ENCODE measurements around the gene CDK2AP2. TPM values are rescaled to one million over a fixed set of nuclear protein-coding genes. Genes with fewer than 3 reads are reported as not detected.
A peak's percentile ranks its signal among the peaks of the same experiment; 100 is the strongest.

The CDK2AP2 gene
- total and polyA plus RNA-seq, 9 of the 15 experiments (the other 6 are each of a cell fraction or from before 2014, with no cell fraction given), result 4.4 to 47.4 (median 21.7) TPM

- TF ChIP-seq HBP1 (CRISPR knock-in tag; IDR thresholded peaks at IDR 0.05) (no peak), HSF4 (CRISPR knock-in tag; IDR thresholded peaks at IDR 0.05; ENCODE audit: borderline replicate concordance) (no peak), ATF6 (CRISPR knock-in tag; IDR thresholded peaks at IDR 0.05) (peak; percentile 99), BHLHE40 (IDR thresholded peaks at IDR 0.05; ENCODE audit: low read length) (no peak), NCOA4 (IDR thresholded peaks at IDR 0.05; ENCODE audit: partially characterized antibody) (no peak), ZNF589 (CRISPR knock-in tag; IDR thresholded peaks at IDR 0.05; ENCODE audit: low read depth) (no peak), ZNF431 (CRISPR knock-in tag; IDR thresholded peaks at IDR 0.05) (peak; percentile 97), NFYB (IDR thresholded peaks at IDR 0.05; ENCODE audit: extremely low read depth, insufficient read length) (peak; percentile 77), SMC3 (conservative IDR thresholded peaks at IDR 0.05; ENCODE audit: insufficient read depth, low read depth, low read length) (no peak), SPI1 (IDR thresholded peaks at IDR 0.05; ENCODE audit: borderline replicate concordance, low read depth, low read length) (no peak), ZNF124 (CRISPR knock-in tag; IDR thresholded peaks at IDR 0.05) (peak; percentile 90; the same call in 1 of the 2 replicates), SIX5 (IDR thresholded peaks at IDR 0.05; ENCODE audit: borderline replicate concordance in 1 of 2, insufficient read depth in 1 of 2, low read depth in 1 of 2, low read length in 2 of 2) (peak; percentile 37 to 38; a peak in 2 of 4 replicates), CTBP1 (IDR thresholded peaks at IDR 0.05; ENCODE audit: borderline replicate concordance) (peak; percentile 65; the same call in 1 of the 2 replicates), PTBP1 (IDR thresholded peaks at IDR 0.05; ENCODE audit: low read depth, low read length) (no peak), ARID1B (IDR thresholded peaks at IDR 0.05) (no peak), ZBTB43 (CRISPR knock-in tag; IDR thresholded peaks at IDR 0.05) (peak; percentile 94; the same call in 1 of the 2 replicates), HDAC2 (IDR thresholded peaks at IDR 0.05) (peak; percentile 84; the same call in 1 of the 2 replicates), MAZ (CRISPR knock-in tag; conservative IDR thresholded peaks at IDR 0.05 in 1 of 2, IDR thresholded peaks at IDR 0.05 in 1 of 2) (peak; percentile 81 to 84; a peak in 3 of 4 replicates)
- TF ChIP-seq, protein P1, sequence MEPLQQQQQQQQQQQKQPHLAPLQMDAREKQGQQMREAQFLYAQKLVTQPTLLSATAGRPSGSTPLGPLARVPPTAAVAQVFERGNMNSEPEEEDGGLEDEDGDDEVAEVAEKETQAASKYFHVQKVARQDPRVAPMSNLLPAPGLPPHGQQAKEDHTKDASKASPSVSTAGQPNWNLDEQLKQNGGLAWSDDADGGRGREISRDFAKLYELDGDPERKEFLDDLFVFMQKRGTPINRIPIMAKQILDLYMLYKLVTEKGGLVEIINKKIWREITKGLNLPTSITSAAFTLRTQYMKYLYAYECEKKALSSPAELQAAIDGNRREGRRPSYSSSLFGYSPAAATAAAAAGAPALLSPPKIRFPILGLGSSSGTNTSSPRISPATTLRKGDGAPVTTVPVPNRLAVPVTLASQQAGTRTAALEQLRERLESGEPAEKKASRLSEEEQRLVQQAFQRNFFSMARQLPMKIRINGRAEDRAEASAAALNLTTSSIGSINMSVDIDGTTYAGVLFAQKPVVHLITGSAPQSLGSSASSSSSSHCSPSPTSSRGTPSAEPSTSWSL (CRISPR knock-in tag; IDR thresholded peaks at IDR 0.05; ENCODE audit: borderline replicate concordance), result no peak
These were observed 24.8 kb downstream of the CDK2AP2 start, which contains the start of gene AIP (continued) for GRCh38 chr11:67482827-67483798.
